Activated naive CD4-positive, alpha-beta T cell treated with anti-CD3 and anti-CD28 coated beads for 36 hours (primary cell): ENCODE results near the gene SLC15A5. TPM values are rescaled to one million over a fixed set of nuclear protein-coding genes. Genes with fewer than 3 reads are reported as not detected.

Experiments used
- CTCF ChIA-PET: fragments of 350-600 bp; sonication (Branson Sonifier 250); formaldehyde crosslinking; loops from one replicate; lab custom pipeline; 2021; ENCODE audit warnings: antibody characterized with exemption; lab: Charles Lee
- DNase-seq: peaks from one replicate; pipeline ENCODE4 v3.0.0-alpha.2; 2020
- H3K27ac Mint-ChIP-seq: one replicate; pipeline ENCODE4 v1.8.0; 2021; ENCODE audit warnings: mild to moderate bottlenecking, mixed read lengths
- H3K27me3 Mint-ChIP-seq: one replicate; pipeline ENCODE4 v1.8.0; 2021; ENCODE audit warnings: low read depth, mixed read lengths
- H3K36me3 Mint-ChIP-seq: one replicate; pipeline ENCODE4 v1.8.0; 2021; ENCODE audit warnings: low read depth, mixed read lengths
- H3K4me1 Mint-ChIP-seq: one replicate; pipeline ENCODE4 v1.8.0; 2021; ENCODE audit warnings: low read depth, mixed read lengths
- H3K4me3 Mint-ChIP-seq: one replicate; pipeline ENCODE4 v1.8.0; 2021; ENCODE audit warnings: mild to moderate bottlenecking, moderate library complexity, mixed read lengths
- H3K9me3 Mint-ChIP-seq: one replicate; pipeline ENCODE4 v1.8.0; 2021; ENCODE audit warnings: mixed read lengths
- intact Hi-C: fragments of 100-400 bp; cut with micrococcal nuclease; formaldehyde crosslinking; loops from one replicate; pipeline ENCODE4 v1.15.1; 2023
- total RNA-seq, 2 experiments: library from RNA; stranded (reverse); gene quantifications; one replicate each; pipeline ENCODE4 v1.2.3, GENCODE V29; 2021

The SLC15A5 gene
- total RNA-seq, 2 experiments from 2014 or later: not detected

DNA sequence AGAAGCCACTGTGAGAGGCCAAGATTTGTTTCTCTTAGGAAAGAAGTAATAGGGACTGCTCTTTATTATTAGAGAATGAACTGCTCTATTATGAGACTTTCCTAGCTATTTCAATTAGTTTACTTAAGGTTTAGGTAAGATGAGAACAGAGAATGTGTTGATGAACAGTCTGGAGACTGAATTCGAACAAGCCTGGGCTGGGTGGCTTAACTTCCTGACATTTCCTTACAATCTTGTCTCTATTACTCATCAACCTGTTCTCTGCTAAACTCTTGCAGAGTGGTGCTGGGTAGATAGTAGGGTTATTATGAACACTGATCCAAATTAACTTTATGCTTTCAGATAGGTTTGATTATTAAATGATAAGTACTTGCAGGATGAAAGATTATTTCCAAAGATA is 31.2 kb downstream of the SLC15A5 start:
- CTCF ChIA-PET: no interaction called here
- DNase-seq: no peak
- Mint-ChIP-seq H3K9me3 (no peaks in the 10 kb centered on the region), H3K27ac (no peak overlapping the region), H3K4me1 (no peaks in the 10 kb centered on the region), H3K36me3 (no peaks in the 10 kb centered on the region), H3K4me3 (no peak overlapping the region), H3K27me3 (no peaks in the 10 kb centered on the region)
- intact Hi-C loops: no loop called here

DNA sequence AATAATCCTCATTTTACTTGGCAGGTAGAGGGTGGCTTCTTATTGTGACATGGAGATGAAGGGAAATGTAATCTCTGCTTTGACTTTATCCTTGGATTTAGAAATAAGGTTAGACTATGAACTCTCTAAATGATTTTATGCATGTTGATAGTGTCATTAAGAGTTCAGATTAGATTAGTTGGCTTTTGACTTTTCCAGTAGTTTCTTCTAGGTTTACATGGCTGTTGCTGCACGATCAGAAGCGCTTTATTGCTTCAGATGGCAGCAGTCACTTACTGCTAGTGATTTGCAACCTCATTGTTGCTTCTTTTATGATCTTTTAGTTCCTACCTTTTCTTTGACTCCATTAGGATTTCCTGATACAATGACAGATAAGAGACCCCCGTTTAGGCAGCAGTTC is 32.3 kb downstream of the SLC15A5 start:
- no peak for DNase-seq
- Mint-ChIP-seq H3K27ac (no peak overlapping the region), H3K36me3 (no peaks in the 10 kb centered on the region), H3K4me1 (no peaks in the 10 kb centered on the region), H3K27me3 (no peaks in the 10 kb centered on the region), H3K4me3 (no peak overlapping the region), H3K9me3 (no peaks in the 10 kb centered on the region)
- CTCF ChIA-PET: no interaction called here
- intact Hi-C loops: no loop called here

DNA sequence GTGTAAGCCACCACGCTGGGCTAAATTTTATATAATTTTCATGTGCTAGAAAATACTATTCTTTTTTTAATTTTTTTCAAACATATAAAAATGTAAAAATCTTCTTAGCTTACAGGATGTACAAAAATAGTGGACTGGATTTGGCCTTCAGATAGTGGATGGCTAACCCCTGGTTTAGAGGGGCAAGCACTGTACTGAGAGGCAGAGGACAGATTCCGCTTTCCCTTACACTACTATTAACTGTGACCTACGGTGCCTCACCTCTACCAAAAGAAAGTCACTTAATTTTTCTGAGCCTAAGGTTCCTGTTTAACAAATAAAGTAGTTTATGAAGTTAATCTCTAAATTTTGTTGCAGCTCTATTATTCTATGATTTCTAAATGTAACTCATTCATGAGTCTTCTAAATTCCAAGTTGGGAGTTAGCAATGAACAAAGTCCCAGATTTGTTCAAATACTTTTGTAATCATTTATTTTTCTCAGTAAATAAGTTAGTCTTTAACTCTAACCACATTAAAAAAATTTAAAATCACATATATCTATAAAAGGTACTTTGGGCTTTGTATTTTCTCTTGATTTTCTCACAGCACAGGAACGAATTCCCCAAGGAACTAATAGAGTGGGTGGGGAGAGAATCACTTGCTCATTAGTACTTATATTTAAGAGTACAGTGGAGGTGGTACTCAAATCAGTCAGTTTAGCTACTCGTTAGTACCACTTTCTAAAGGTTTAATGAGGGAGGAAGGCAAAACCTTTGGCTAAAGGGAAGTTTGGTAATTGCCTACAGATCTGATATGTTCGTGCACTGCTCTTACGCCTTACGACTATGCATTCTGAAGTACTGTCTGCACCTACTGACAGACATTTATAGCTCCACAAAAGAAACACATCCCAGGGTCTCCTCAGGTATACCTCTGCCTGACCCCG is 33.7 kb downstream of the SLC15A5 start:
- no peak for DNase-seq
- no peaks in the 10 kb centered on the region for H3K27me3 Mint-ChIP-seq
- no peaks in the 10 kb centered on the region for H3K36me3 Mint-ChIP-seq
- CTCF ChIA-PET: no interaction called here
- H3K27ac Mint-ChIP-seq: no peak overlapping the region
- no peak overlapping the region for H3K4me3 Mint-ChIP-seq
- intact Hi-C loops: no loop called here
- no peaks in the 10 kb centered on the region for H3K9me3 Mint-ChIP-seq
- H3K4me1 Mint-ChIP-seq: no peaks in the 10 kb centered on the region

DNA sequence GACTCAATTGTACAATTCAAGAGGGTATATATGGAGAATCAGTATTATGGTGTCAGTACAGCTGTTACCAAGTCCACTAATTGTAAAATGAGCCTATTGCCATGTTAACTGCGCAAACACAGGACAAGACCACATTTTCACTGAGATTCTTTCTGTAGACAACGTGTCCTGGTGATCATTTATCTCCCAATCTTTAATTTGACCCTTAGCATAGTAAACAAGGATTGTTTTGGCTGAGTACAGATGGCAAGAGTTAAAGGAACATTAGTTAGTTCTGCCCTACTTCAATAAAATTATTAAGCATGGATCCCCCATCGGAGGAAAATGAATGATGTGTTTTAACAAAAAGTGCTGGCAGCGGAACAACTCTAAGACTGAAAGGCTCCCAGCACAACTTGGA is 36.1 kb downstream of the SLC15A5 start:
- H3K36me3 Mint-ChIP-seq: no peaks in the 10 kb centered on the region
- no peak for DNase-seq
- no peaks in the 10 kb centered on the region for H3K4me1 Mint-ChIP-seq
- intact Hi-C loops: no loop called here
- CTCF ChIA-PET: no interaction called here
- H3K27me3 Mint-ChIP-seq: no peaks in the 10 kb centered on the region
- H3K27ac Mint-ChIP-seq: no peak overlapping the region
- no peaks in the 10 kb centered on the region for H3K9me3 Mint-ChIP-seq
- no peak overlapping the region for H3K4me3 Mint-ChIP-seq

DNA sequence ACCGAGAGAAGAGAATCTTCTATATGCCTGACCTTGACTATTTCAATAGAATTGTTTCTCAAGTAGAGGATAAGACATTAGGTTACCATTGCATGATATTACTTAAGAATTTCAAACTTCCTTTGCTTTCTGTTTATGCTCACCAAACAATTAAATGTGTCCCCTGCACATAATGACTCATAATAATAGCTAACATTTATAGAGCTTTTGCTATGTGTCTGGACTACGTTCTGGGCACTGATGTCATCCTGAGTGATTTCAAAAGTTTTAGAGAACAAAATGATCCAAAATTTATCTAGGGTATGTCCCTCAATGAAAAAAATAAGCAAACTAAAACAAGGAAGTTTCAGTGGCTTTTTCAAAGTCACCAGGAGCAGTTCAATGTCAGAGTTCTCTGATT is 38.8 kb downstream of the SLC15A5 start:
- H3K27ac Mint-ChIP-seq: no peak overlapping the region
- H3K4me3 Mint-ChIP-seq: no peak overlapping the region
- no peaks in the 10 kb centered on the region for H3K36me3 Mint-ChIP-seq
- no peak for DNase-seq
- H3K9me3 Mint-ChIP-seq: no peaks in the 10 kb centered on the region
- CTCF ChIA-PET: no interaction called here
- intact Hi-C loops: no loop called here
- H3K27me3 Mint-ChIP-seq: no peaks in the 10 kb centered on the region
- no peaks in the 10 kb centered on the region for H3K4me1 Mint-ChIP-seq

DNA sequence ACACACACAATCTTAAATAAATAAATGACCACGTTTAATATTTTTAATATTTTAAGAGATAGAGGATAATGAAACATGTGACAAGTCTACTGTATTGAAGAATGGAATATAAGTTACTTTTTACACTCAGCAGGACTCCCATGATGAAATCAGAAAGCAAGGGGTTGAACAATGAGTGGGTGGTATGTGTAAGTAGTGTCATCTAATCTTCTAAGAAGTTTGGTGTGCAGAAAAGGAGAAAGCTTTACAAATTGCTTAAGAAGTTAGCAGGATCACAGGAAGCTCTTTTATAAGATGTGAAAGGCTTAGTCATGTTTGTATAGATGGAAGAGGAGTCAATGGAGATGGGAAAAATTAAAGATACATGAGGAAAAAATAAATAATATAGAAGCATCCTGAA is 47.8 kb downstream of the SLC15A5 start:
- intact Hi-C loops: no loop called here
- Mint-ChIP-seq H3K27ac (no peak overlapping the region), H3K4me3 (no peak overlapping the region), H3K27me3 (no peaks in the 10 kb centered on the region), H3K9me3 (peaks cover 5% of the 10 kb centered on the region), H3K36me3 (no peaks in the 10 kb centered on the region), H3K4me1 (no peaks in the 10 kb centered on the region)
- CTCF ChIA-PET: no interaction called here
- no peak for DNase-seq

DNA sequence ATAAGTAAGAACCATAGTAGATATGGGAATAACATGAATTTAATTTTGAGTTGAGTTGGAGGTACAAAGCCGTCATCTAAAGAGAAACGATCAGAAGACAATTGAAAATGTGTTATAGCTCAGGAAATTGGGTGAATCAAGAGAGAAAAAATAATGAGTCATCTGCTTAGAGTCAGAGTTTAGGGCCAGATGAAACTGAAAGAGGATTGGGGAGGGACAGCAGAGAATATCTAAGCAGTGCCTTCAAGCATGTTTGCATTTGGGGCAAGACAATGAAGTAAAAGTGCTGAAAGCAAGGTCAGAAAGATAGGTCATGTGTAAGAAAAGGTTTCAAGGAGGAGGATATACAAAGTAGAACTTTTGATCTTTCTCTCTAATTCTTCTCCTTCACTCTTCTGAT is 49.4 kb downstream of the SLC15A5 start:
- no peaks in the 10 kb centered on the region for H3K36me3 Mint-ChIP-seq
- H3K27me3 Mint-ChIP-seq: no peaks in the 10 kb centered on the region
- no peak for DNase-seq
- intact Hi-C loops: no loop called here
- no peak overlapping the region for H3K27ac Mint-ChIP-seq
- no peak overlapping the region for H3K4me3 Mint-ChIP-seq
- CTCF ChIA-PET: no interaction called here
- H3K9me3 Mint-ChIP-seq: peaks cover 4% of the 10 kb centered on the region
- no peaks in the 10 kb centered on the region for H3K4me1 Mint-ChIP-seq

DNA sequence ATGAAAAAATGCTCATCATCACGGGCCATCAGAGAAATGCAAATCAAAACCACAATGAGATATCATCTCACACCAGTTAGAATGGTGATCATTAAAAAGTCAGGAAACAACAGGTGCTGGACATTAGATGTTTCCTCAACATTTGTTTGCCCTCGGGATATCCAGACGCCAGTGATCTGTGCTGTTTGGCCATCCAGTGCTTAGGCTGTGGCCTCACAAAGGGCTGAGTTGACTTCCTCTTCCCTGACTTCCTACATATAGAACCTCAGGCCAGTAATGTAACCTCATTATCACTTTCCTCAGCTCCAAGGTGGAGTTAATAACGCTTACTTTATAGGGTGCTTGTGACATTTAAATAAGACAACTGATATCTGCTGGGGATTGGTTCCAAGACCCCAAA is 51.8 kb downstream of the SLC15A5 start:
- H3K9me3 Mint-ChIP-seq: no peaks in the 10 kb centered on the region
- no peak overlapping the region for H3K27ac Mint-ChIP-seq
- H3K4me1 Mint-ChIP-seq: no peaks in the 10 kb centered on the region
- intact Hi-C loops: no loop called here
- no peak overlapping the region for H3K4me3 Mint-ChIP-seq
- no peaks in the 10 kb centered on the region for H3K36me3 Mint-ChIP-seq
- CTCF ChIA-PET: no interaction called here
- H3K27me3 Mint-ChIP-seq: no peaks in the 10 kb centered on the region
- no peak for DNase-seq

DNA sequence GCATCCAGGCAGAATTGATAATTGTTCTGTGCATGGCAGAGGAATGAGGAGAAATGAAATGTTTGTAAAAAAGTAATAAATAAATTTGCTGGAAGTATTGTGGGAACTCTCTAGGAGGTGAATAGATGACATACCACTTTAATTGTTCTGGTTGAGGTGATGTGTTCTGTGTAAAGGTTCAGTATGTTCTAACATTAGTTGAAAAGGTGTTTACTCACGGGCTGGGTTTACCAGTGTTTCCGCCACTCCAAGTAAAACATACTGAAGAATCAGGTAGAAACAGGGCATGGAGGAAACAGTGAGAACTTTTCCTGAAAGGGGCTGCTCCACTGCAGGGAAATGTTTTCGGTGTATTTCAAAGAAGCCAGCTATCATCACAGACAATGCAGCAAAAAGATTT is 53.3 kb downstream of the SLC15A5 start:
- Mint-ChIP-seq H3K9me3 (no peaks in the 10 kb centered on the region), H3K27ac (no peak overlapping the region), H3K4me3 (no peak overlapping the region), H3K4me1 (no peaks in the 10 kb centered on the region), H3K36me3 (no peaks in the 10 kb centered on the region), H3K27me3 (no peaks in the 10 kb centered on the region)
- no peak for DNase-seq
- CTCF ChIA-PET: no interaction called here
- intact Hi-C loops: no loop called here

DNA sequence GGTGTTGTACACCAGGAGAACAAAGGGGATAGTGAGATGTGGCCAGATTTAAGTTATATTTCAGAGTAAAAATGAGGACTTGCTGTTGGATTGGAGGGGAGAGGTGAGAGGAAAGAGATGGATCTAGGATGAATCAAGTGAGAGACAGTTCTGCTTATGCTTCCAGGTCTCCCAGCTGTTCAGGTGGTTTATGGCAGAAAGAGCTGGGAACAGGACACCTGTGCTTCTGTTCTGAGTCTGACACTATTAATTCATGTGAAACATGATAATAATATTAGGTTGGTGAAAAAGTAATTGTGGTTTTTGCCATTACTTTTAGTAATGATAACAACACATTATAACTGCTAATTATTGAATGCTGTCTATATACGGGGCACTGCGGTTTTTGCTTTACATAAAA is 55.7 kb downstream of the SLC15A5 start:
- Mint-ChIP-seq H3K9me3 (no peaks in the 10 kb centered on the region), H3K36me3 (no peaks in the 10 kb centered on the region), H3K4me1 (no peaks in the 10 kb centered on the region), H3K4me3 (no peak overlapping the region), H3K27me3 (no peaks in the 10 kb centered on the region), H3K27ac (no peak overlapping the region)
- DNase-seq: no peak
- intact Hi-C loops: no loop called here
- CTCF ChIA-PET: no interaction called here

DNA sequence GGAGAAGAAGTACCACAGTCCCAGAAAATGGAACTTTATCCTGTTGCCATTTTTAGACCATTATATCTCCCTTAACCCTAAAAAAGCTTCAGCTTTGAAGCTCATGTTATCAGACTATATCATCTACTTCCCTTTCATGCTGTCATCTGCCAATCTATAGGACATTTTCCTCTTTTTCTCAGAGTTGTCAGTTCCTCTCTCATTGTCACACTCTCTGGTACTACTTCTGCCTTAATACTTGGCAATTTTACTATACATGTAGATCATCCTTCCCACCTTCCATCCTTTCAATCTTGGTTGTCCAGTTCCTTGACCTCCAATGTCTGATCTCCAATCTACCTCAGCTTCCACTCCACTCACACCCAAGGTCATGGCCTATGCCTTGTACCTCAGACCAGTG is 57.4 kb downstream of the SLC15A5 start:
- no peaks in the 10 kb centered on the region for H3K27me3 Mint-ChIP-seq
- H3K27ac Mint-ChIP-seq: no peak overlapping the region
- CTCF ChIA-PET: no interaction called here
- H3K4me1 Mint-ChIP-seq: no peaks in the 10 kb centered on the region
- intact Hi-C loops: no loop called here
- no peak for DNase-seq
- no peak overlapping the region for H3K4me3 Mint-ChIP-seq
- H3K9me3 Mint-ChIP-seq: no peaks in the 10 kb centered on the region
- H3K36me3 Mint-ChIP-seq: no peaks in the 10 kb centered on the region

DNA sequence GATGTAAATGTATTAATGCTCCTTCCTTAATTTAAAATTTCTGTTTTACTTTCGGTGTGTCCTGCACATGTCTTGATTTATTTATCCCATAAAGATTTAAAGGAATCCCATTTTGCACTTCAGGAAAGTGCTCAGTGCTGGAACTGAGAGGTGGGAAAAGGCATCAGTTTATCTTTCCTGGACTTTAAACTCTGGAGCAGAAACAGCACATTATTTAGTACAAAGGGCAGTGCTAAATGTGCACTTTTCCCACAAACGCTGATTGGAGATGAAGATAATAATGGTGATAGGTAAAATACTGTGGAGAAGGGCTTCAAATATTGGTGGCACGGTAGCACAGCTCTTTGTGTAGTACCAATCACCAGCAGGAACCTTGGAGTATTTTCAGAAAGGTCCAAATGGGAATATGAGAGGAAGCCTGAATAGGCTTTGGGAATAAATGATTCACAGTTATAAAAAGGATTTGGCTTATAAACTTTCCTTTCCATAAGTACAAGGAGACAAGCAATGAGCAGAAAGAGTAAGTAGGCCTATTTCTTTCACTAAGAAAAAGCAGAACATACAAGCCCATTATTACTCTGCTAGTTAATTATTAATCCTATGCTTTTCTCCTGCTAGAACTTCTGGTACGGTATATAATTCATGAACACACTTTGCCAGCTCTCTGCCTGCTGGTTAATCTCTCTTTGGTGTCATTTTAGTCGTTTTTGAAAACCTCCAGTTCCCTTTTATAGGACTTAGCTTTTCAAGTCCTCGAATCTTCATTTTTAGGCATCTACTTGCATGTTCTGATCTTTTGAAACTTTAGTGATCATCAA is 58.3 kb downstream of the SLC15A5 start:
- CTCF ChIA-PET: no interaction called here
- DNase-seq: no peak
- Mint-ChIP-seq H3K27me3 (no peaks in the 10 kb centered on the region), H3K9me3 (no peaks in the 10 kb centered on the region), H3K36me3 (no peaks in the 10 kb centered on the region), H3K4me1 (no peaks in the 10 kb centered on the region), H3K27ac (no peak overlapping the region), H3K4me3 (no peak overlapping the region)
- intact Hi-C loops: no loop called here

DNA sequence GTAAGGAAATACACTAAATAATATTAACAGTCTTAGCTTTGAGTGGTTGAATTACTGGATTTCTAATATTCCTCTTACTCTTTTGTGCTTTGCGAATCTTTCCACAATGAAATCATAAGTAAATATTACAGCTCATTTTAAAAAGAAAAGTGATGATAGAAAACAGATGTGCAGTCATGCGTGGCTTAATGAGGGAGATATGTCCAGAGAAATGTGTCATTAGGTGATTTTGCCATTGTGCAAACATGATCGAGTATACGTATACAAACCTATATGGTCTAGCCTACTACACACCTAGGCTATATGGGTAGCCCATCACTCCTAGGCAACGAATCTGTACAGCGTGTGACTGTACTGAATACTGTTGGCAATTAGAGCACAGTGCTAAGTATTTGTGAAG is 59.3 kb downstream of the SLC15A5 start:
- no peaks in the 10 kb centered on the region for H3K4me1 Mint-ChIP-seq
- H3K36me3 Mint-ChIP-seq: no peaks in the 10 kb centered on the region
- no peaks in the 10 kb centered on the region for H3K9me3 Mint-ChIP-seq
- intact Hi-C loops: no loop called here
- DNase-seq: no peak
- no peak overlapping the region for H3K27ac Mint-ChIP-seq
- H3K4me3 Mint-ChIP-seq: no peak overlapping the region
- CTCF ChIA-PET: no interaction called here
- no peaks in the 10 kb centered on the region for H3K27me3 Mint-ChIP-seq
